HG02870 (cell line): ENCODE measurements around the gene SINHCAF.

Experiments
- ATAC-seq: cut with Tn5 transposase; IDR thresholded peaks from one replicate; pipeline ENCODE4 v1.9.1; 2021; ENCODE audit warnings: mild to moderate bottlenecking, moderate library complexity; ENCODE audit not compliant: unreplicated experiment

Gene SINHCAF

GRCh38 chr12:31235868-31236395, 90.0 kb downstream of the SINHCAF start:
- ATAC-seq: no peak

DNA sequence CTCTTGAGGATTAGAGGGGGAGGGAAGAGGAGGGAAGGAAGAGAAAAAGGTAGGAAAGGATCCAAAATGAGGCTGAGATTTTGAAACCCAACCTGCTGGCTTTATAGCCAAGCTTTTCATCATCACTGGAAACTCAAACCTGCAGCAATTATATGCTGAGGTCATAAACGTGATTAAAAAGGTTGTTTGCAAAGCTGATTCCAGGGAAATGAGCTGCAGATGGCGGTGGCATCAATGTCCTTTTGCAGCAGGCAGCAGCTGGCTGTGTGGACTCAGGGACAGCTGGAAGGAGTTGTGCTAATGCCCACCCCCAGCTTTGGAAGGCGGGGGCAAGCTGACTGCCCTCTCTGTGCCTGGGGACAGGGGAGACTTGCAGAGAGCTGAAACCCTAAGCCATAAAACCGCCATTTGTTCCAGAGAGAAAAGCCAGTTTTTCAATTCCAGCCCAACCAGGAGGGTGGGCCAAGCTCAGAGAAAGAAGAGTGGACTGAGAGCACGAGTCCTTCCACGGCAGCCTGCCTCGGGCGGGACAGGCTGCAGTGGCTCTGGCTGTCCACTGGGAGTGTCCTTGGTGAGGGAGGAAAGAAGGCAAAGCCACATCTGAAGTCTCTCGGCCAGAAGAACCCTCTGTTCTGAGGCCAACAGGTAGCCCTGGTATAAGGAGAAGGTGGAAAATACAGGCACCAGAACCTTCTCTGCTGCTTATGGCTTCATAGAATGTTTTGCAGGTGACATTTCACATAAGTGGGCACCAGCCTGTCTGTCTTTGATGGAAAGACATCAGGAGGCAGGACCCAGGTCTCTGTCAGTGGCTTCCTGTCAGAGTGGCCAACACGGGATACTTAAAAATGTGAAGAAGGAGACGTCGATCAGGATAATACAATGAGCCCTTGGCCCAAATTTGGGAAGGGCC, 90.7 kb downstream of the SINHCAF start:
- no peak for ATAC-seq

GRCh38 chr12:31234053-31234840, 91.7 kb downstream of the SINHCAF start:
- ATAC-seq: no peak

DNA sequence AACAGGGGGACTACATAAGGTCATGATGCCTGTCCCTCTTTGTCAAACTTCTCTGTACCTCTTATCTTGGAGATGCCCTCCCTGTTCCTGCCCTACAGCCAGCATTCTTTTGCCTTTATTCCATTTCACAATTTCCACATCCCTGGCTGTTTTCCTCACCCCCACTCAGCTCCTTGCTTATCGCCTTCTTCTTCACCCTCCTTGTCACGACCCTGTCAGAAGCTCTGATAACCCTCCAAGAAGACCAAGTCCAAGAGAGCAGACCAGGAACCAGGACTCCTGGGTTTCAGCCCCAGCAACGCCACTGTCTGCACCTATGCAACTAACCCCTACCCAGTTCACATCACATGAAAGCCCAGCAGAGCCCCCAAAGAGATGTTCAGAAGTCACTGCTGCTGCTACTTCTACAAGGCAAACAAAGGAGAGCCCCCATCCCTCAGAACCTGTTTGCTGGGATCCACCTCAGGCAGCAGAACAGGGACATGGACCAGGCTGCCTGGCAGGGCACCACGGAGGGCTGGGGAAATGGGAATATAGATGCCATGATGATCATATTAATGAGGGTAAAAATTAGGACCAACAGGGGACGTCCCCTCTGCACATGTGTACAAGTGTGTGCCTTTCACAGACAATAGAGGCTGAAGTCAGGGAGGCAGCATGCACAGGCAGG, 92.8 kb downstream of the SINHCAF start:
- ATAC-seq: no peak

DNA sequence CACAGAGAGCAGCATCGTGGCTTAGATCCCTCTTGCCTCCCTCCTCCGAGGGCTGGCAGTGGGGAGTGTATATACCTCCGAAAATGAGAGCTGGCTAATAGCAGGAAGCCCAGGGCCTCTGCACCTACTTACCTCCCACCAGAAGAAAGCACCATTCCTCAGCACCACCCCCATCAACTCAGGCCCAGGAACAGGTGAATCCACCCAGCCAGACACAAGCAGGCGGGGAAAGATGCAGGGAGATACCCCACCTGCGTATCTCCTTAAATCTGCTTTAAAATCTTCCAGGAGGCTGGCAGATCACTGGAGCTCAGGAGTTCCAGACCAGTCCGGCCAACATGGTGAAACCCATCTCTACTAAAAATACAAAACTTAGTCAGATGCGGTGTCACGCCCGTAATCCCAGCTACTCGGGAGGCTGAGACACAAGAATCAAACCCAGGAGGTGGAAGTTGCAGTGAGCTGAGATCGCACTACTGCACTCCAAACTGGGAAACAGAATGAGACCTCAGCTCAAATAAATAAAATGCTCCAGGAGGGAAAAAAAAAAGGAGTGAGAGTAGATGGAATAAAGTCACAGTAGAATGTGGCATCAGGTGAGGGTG, 93.5 kb downstream of the SINHCAF start:
- no peak for ATAC-seq

GRCh38 chr12:31231611-31232360, 94.2 kb downstream of the SINHCAF start:
- no peak for ATAC-seq
